Naive B cell (primary cell): ENCODE data around the gene NUP43. TPM values are rescaled to one million over a fixed set of nuclear protein-coding genes. Genes with fewer than 3 reads are reported as not detected.
"Not testable (repeated sequence)": the region's sequence is repeated elsewhere in the genome, so short reads cannot be mapped to it uniquely, and the experiment has no call there.

Experiments
- ATAC-seq, 2 donors: fragments of 150-1000 bp; cut with Tn5 transposase; 2 replicates each; pipeline ENCODE4 v1.10.0; 2021; ENCODE audit warnings: low read depth in 2 of 2, mild to moderate bottlenecking in 2 of 2, moderate library complexity in 2 of 2
- DNase-seq: peaks from one replicate; pipeline ENCODE4 v3.0.0; 2022
- H3K27ac Mint-ChIP-seq, 6 donors: one replicate each; pipeline ENCODE4 v1.8.0; 2020 to 2022; ENCODE audit warnings: mild to moderate bottlenecking in 6 of 6, mixed read lengths in 6 of 6, moderate library complexity in 5 of 6, inconsistent platforms in 2 of 6
- H3K27me3 Mint-ChIP-seq, 3 donors: one replicate each; pipeline ENCODE4 v1.8.0; 2021 to 2022; ENCODE audit warnings: mixed read lengths in 3 of 3, mild to moderate bottlenecking in 1 of 3
- H3K36me3 Mint-ChIP-seq, 2 donors: one replicate each; pipeline ENCODE4 v1.8.0; 2020 to 2022; ENCODE audit warnings: mixed read lengths in 2 of 2, inconsistent platforms in 1 of 2, mild to moderate bottlenecking in 1 of 2
- H3K4me1 Mint-ChIP-seq, 3 donors: one replicate each; pipeline ENCODE4 v1.8.0; 2020 to 2022; ENCODE audit warnings: mixed read lengths in 3 of 3, inconsistent platforms in 1 of 3, mild to moderate bottlenecking in 1 of 3, moderate library complexity in 1 of 3
- H3K4me3 Mint-ChIP-seq, 8 donors: one replicate each; pipeline ENCODE4 v1.8.0; 2020 to 2022; ENCODE audit warnings: mild to moderate bottlenecking in 8 of 8, mixed read lengths in 8 of 8, moderate library complexity in 8 of 8, inconsistent platforms in 2 of 8
- H3K9me3 Mint-ChIP-seq, 7 donors: one replicate each; pipeline ENCODE4 v1.8.0; 2020 to 2022; ENCODE audit warnings: mixed read lengths in 7 of 7, mild to moderate bottlenecking in 5 of 7, inconsistent platforms in 2 of 7, moderate library complexity in 1 of 7
- polyA plus RNA-seq, 6 donors: library from polyadenylated mRNA; unstranded; fragments of 300-500 nt; fragmentation: Illumina TruSeq; gene quantifications; one replicate each; pipeline ENCODE4 v1.2.3, GENCODE V29; 2021; ENCODE audit warnings: low read depth in 6 of 6

NUP43 gene
- polyA plus RNA-seq, 6 donors from 2014 or later: 5.0 to 9.6 (median 5.4) TPM; not detected in 1

DNA sequence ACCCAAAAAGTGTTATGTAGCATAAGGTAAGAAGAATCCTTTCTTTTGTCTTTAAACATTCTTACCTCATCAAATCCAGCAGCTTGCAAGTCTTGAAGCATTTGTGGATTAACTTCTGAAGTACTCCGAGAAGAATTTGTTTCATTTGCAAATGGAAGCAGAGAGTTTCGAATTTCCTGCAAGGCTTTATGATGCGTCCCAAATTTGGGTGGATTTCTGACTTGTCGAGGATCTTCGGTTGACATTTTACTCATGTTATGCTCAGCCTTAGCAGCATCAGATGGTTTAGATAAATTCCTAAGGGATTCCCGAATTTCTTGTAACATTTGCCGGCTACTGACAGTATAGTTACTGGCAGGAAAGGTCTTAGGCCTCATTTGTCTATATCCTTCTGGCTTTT, 44.6 kb downstream of the NUP43 start:
- Mint-ChIP-seq H3K4me1 (peaks cover 12 to 30% (median 18%) of the 10 kb centered on the region in 3 donors), H3K27me3 (no peaks in the 10 kb centered on the region), H3K9me3 (no peaks in the 10 kb centered on the region), H3K27ac (no peak overlapping the region), H3K36me3 (peaks cover 0 to 5% of the 10 kb centered on the region in 2 donors), H3K4me3 (no peak overlapping the region)
- no peak for DNase-seq
- ATAC-seq: no peak

DNA sequence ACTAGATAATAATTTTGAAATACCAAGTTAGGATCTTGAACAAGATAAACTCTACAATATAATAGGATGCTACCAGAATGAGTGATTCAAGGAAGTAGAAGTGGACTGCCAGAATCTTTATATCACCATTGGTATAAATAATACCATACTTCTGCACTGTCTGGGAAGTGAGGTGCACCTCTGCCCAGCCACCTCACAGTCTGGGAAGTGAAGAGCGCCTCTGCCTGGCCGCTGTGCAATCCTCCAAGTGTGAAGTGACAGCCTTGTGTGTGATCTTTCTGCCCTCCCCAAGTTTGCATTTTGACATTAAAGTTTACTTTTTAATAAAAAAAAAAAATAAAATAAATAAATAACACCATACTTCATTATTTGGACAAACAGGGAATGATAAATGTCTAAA, 47.2 kb downstream of the NUP43 start:
- peaks cover 0 to 20% (median 4%) of the 10 kb centered on the region in 3 donors for H3K4me1 Mint-ChIP-seq
- H3K27me3 Mint-ChIP-seq: no peaks in the 10 kb centered on the region
- DNase-seq (no peak), ATAC-seq (no peak)
- no peaks in the 10 kb centered on the region for H3K9me3 Mint-ChIP-seq
- no peak overlapping the region for H3K4me3 Mint-ChIP-seq
- peaks cover 0 to 5% of the 10 kb centered on the region in 2 donors for H3K36me3 Mint-ChIP-seq
- no peak overlapping the region for H3K27ac Mint-ChIP-seq

DNA sequence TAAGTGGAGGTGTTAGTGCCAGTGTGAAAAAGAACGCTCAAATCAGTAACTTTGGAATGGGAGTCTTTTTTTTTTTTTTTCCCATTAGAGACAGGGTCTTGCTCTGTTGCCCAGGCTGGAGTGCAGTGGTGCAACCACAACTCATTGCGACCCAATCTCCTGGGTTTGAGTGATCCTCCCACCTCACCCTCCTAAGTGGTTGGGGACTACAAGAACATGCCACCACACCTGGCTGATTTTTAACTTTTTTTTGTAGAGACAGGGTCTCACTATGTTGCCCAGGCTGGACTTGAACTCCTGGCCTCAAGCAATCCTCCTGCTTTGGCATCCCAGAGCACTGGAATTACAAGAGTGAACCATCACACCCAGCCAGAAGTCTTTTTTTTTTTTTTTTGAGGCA, 48.2 kb downstream of the NUP43 start:
- no peaks in the 10 kb centered on the region for H3K9me3 Mint-ChIP-seq
- peaks cover 0 to 5% of the 10 kb centered on the region in 2 donors for H3K36me3 Mint-ChIP-seq
- no peaks in the 10 kb centered on the region for H3K27me3 Mint-ChIP-seq
- H3K4me1 Mint-ChIP-seq: peaks cover 0 to 15% (median 4%) of the 10 kb centered on the region in 3 donors
- no peak for ATAC-seq
- H3K27ac Mint-ChIP-seq: no peak overlapping the region
- no peak overlapping the region for H3K4me3 Mint-ChIP-seq
- DNase-seq: no peak

DNA sequence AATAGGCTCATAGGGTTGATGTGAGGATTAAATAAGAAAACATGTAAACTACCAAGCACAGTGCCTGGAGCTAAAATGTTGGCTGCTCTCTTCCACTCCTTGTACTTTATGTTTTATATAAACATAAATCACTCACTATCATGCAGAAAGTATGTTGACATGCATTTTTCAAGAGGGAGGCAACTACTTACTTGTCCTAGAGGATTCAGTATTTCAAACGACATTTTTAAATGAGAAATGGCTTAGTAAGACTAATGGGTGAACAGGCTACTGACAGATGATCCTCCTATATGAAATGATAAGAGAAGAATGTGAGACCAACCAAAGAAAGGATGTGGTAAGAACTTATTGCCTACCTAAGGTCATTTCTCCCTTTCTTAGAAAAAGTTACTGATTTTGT, 49.4 kb downstream of the NUP43 start:
- ATAC-seq: no peak
- Mint-ChIP-seq H3K4me1 (peaks cover 2 to 13% (median 9%) of the 10 kb centered on the region in 3 donors), H3K9me3 (no peaks in the 10 kb centered on the region), H3K36me3 (peaks cover 8 to 11% of the 10 kb centered on the region in 2 donors), H3K27me3 (no peaks in the 10 kb centered on the region), H3K4me3 (no peak overlapping the region), H3K27ac (no peak overlapping the region)
- no peak for DNase-seq

DNA sequence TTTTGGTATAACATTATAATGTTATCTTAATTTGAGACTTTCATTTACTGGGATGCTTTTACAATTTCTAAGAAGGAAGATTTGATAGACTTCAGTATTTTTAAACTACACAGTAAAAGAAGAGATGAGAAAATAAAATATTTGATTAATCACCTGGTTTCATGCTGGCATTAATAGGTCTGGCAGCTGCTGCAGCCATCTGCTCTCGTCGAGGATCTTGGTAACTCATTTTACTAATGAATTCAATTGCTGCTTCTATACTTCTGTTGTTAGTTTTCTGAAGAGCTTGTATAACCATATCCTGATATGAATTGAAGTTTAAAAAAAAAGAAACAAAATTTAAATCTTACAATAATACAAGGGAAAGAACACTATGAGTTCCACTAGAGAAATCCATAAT, 51.4 kb downstream of the NUP43 start:
- ATAC-seq (no peak), DNase-seq (no peak)
- no peaks in the 10 kb centered on the region for H3K9me3 Mint-ChIP-seq
- no peak overlapping the region for H3K4me3 Mint-ChIP-seq
- no peak overlapping the region for H3K27ac Mint-ChIP-seq
- peaks cover 13% of the 10 kb centered on the region in 2 donors for H3K36me3 Mint-ChIP-seq
- no peaks in the 10 kb centered on the region for H3K27me3 Mint-ChIP-seq
- H3K4me1 Mint-ChIP-seq: peaks cover 3 to 13% (median 7%) of the 10 kb centered on the region in 3 donors

DNA sequence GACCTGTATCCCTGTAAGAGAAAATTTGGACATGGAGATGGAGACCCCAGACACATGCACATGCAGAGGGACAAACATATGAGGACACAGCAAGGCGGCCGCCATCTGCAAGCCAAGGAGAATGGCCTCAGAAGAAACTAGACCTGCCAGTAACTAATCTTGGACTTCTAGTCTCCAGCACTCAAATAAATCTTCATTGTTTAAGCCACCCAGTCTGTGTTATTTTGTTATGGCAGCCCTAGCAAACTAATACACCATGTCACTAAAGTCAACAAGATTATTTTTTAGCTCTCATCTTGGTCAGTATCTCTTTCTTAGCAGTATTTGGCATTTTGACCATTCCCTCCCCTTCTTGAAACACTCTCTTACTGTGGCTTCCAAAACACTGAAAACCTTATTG, 55.1 kb downstream of the NUP43 start:
- ATAC-seq (no peak), DNase-seq (no peak)
- no peaks in the 10 kb centered on the region for H3K27me3 Mint-ChIP-seq
- peaks cover 13 to 17% of the 10 kb centered on the region in 2 donors for H3K36me3 Mint-ChIP-seq
- peak overlapping the region in 1 of 6 donors; percentile 27 for H3K27ac Mint-ChIP-seq
- H3K9me3 Mint-ChIP-seq: no peaks in the 10 kb centered on the region
- H3K4me3 Mint-ChIP-seq: no peak overlapping the region
- peaks cover 3 to 16% (median 7%) of the 10 kb centered on the region in 3 donors for H3K4me1 Mint-ChIP-seq

DNA sequence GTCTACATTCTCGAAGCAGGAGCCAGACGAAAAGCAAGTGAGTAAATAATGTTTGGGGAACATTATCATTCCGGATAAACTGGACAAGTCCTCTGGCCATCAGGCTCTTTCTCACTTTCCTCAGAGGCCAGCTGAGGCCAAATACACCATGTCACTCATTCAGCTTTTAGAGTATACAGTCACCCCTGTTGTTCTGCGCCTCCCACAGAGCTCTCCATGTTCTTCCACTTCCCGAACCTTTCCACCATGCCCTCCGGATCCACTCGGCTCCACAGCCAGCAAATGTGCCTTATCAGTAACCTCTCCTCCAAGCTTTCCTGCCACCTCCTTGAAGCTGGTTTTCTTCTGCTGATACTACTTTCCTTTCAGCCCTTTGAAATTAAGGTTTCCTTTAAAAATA, 60.1 kb downstream of the NUP43 start:
- peaks cover 4 to 10% (median 10%) of the 10 kb centered on the region in 3 donors for H3K4me1 Mint-ChIP-seq
- H3K9me3 Mint-ChIP-seq: no peaks in the 10 kb centered on the region
- H3K27ac Mint-ChIP-seq: peak overlapping the region in 3 of 6 donors; percentile 42 to 87 (median 85)
- no peak overlapping the region for H3K4me3 Mint-ChIP-seq
- ATAC-seq (no peak), DNase-seq (no peak)
- no peaks in the 10 kb centered on the region for H3K27me3 Mint-ChIP-seq
- peaks cover 0 to 18% of the 10 kb centered on the region in 2 donors for H3K36me3 Mint-ChIP-seq

DNA sequence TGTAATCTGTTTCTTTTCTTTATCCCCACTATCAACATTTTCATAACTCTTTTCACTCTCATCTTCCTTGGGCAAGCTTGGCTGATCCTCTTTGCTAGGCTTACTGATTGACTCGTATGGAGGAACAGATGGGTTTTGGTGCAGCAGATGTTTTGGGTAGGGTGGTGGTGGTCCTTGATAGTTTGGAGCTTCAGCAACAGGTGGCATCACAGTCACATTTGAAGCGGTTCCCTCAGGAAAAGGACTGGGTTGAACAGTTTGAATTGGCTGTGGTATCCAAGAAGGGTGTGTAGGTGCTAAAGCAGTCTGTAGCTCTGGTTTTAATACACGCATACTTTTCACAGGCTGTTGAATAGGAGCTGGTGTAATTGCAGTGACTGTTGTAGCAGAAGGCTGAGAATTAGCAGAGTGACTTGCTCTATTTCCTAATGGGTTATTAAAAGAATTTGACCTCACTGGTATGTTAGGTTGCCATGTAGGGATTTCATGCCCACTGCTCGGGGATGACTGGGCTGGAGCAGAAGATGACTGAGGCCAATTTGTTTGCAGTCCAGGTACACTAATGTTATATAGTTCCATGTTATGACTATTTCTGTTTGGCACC, 63.0 kb downstream of the NUP43 start:
- Mint-ChIP-seq H3K4me1 (peaks cover 4 to 17% (median 9%) of the 10 kb centered on the region in 3 donors), H3K4me3 (no peak overlapping the region), H3K36me3 (peaks cover 0 to 21% of the 10 kb centered on the region in 2 donors), H3K9me3 (no peaks in the 10 kb centered on the region), H3K27me3 (no peaks in the 10 kb centered on the region), H3K27ac (peak overlapping the region in 1 of 6 donors; percentile 8)
- DNase-seq (no peak), ATAC-seq (no peak)

DNA sequence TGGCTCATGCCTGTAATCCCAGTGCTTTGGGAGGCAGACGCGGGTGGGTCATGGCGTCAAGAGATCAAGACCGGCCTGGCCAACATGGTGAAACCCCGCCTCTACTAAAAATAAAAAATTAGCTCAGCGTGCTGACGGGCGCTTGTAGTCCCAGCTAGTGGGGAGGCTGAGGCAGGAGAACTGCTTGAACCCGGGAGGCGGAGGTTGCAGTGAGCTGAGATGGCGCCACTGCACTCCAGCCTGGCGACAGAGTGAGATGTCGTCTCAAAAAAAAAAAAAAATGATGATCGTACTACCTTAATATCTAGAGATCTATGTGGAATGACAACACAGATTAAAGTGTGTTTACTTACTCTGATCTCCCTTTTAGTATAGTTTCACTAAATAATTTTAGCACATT, 64.5 kb downstream of the NUP43 start:
- H3K27ac Mint-ChIP-seq, H3K4me3 Mint-ChIP-seq, H3K9me3 Mint-ChIP-seq, H3K27me3 Mint-ChIP-seq, ATAC-seq, DNase-seq: not testable (repeated sequence)
- peaks cover 8 to 17% (median 9%) of the 10 kb centered on the region in 3 donors for H3K4me1 Mint-ChIP-seq
- peaks cover 0 to 23% of the 10 kb centered on the region in 2 donors for H3K36me3 Mint-ChIP-seq

DNA sequence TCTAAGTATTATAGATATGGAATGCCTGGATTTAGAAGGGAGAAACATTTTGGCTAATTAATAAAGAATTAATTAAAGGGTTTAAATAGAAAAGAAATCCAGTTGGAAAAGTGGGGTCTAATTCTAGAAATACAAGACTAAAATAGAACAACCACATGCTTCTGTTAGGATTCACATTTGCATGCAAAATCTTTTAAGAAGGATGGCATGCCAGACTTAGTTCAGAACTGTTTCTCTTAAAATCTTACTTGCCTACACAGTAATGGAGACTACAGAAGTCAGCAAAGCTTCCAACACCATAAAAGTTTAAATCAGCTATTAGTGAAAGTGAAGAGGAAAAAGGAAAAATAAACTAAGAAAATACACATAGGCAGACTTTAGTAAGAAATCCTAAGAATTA, 65.1 kb downstream of the NUP43 start:
- H3K27me3 Mint-ChIP-seq: no peaks in the 10 kb centered on the region
- H3K27ac Mint-ChIP-seq: peak overlapping the region in 3 of 6 donors; percentile 2 to 68 (median 41)
- H3K36me3 Mint-ChIP-seq: peaks cover 0 to 18% of the 10 kb centered on the region in 2 donors
- DNase-seq (no peak), ATAC-seq (no peak)
- H3K4me3 Mint-ChIP-seq: no peak overlapping the region
- no peaks in the 10 kb centered on the region for H3K9me3 Mint-ChIP-seq
- peaks cover 7 to 17% (median 8%) of the 10 kb centered on the region in 3 donors for H3K4me1 Mint-ChIP-seq

DNA sequence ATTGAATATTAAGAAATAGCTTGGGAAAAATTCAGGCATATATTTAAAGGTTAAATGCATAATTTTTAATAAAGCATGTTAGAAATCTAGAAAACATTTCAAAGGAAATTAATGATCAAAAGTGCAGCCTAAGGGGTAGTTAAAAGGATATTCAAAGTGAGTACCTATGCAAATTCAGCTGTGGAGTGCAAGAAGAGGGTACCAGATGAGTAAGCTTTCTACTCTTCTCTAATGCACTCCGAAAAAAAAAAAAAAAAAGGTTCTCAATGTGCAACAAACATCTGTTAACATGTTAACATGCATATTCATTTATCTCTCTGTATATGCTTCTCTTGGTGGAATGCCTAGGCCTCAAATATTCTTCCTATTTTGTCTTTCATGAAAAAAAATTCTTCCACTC, 65.8 kb downstream of the NUP43 start:
- H3K4me3 Mint-ChIP-seq: no peak overlapping the region
- DNase-seq (no peak), ATAC-seq (no peak)
- peaks cover 5 to 17% (median 8%) of the 10 kb centered on the region in 3 donors for H3K4me1 Mint-ChIP-seq
- H3K9me3 Mint-ChIP-seq: no peaks in the 10 kb centered on the region
- no peaks in the 10 kb centered on the region for H3K27me3 Mint-ChIP-seq
- peak overlapping the region in 3 of 6 donors; percentile 2 to 57 (median 41) for H3K27ac Mint-ChIP-seq
- peaks cover 0 to 17% of the 10 kb centered on the region in 2 donors for H3K36me3 Mint-ChIP-seq

Other genes starting within 250 kb of the NUP43 start
- gene PPIL4, start 200.5 kb downstream of the NUP43 start, polyA plus RNA-seq: 10 to 100 TPM; 10.4 to 16.2 (median 14.5) TPM
- gene GINM1, start 180.2 kb downstream of the NUP43 start, polyA plus RNA-seq: 10 to 100 TPM; 29.4 to 42.4 (median 37.9) TPM
- gene KATNA1, start 97.8 kb downstream of the NUP43 start, polyA plus RNA-seq: 10 to 100 TPM in 5 of 6 donors, 1 to 10 TPM in 1; 9.3 to 25.5 (median 23.4) TPM
- 10 to 100 TPM; 12.5 to 21.4 (median 13.4) TPM for gene LATS1, start 28.4 kb downstream of the NUP43 start, polyA plus RNA-seq
- 100 to 1,000 TPM; 115 to 157 (median 125) TPM for gene PCMT1, start 3.2 kb upstream of the NUP43 start, polyA plus RNA-seq
- under 1 TPM in 2 of 6 donors, not detected in 4; 0.12 to 0.28 TPM for gene LRP11, start 117.8 kb upstream of the NUP43 start, polyA plus RNA-seq
- gene RAET1E, start 151.6 kb upstream of the NUP43 start, polyA plus RNA-seq: not detected
- not detected for gene RAET1G, start 176.6 kb upstream of the NUP43 start, polyA plus RNA-seq
- gene ULBP2, start 195.5 kb upstream of the NUP43 start, polyA plus RNA-seq: not detected
- not detected for gene ULBP1, start 217.4 kb upstream of the NUP43 start, polyA plus RNA-seq